Astrocyte (in vitro differentiated cells and primary cell): ENCODE data around the gene SYTL1. TPM values are rescaled to one million over a fixed set of nuclear protein-coding genes. Genes with fewer than 3 reads are reported as not detected.

Experiments used
- DNase-seq: peaks from one replicate; pipeline ENCODE4 v3.0.0-alpha.2; 2010; ENCODE audit warnings: low read depth
- FAIRE-seq: peaks from 2 replicates; lab custom pipeline; 2011; peaks lifted over from hg19 to GRCh38; lab: Jason Lieb, UNC
- H2AFZ ChIP-seq: 2 replicates; pipeline ENCODE4 v1.6.0; 2012; ENCODE audit warnings: low read depth, low read length, inconsistent platforms
- H3K27ac ChIP-seq: 2 replicates; pipeline ENCODE4 v1.5.1; 2011; ENCODE audit warnings: low read depth, low read length, inconsistent platforms
- H3K27me3 ChIP-seq: 2 replicates; pipeline ENCODE4 v1.6.0; 2011; ENCODE audit warnings: low read length, inconsistent platforms; ENCODE audit not compliant: insufficient read depth
- H3K36me3 ChIP-seq: 2 replicates; pipeline ENCODE4 v1.5.1; 2011; ENCODE audit warnings: low read length, inconsistent platforms; ENCODE audit not compliant: insufficient read depth
- H3K4me1 ChIP-seq: 2 replicates; pipeline ENCODE4 v1.5.1; 2011; ENCODE audit warnings: low read length, inconsistent platforms; ENCODE audit not compliant: insufficient read depth
- H3K4me2 ChIP-seq: 2 replicates; pipeline ENCODE4 v1.6.0; 2012; ENCODE audit warnings: low read length, inconsistent platforms
- H3K4me3 ChIP-seq: 2 replicates; pipeline ENCODE4 v1.5.1; 2011; ENCODE audit warnings: low read depth, mild to moderate bottlenecking, low read length, inconsistent platforms; ENCODE audit not compliant: insufficient read depth
- H3K79me2 ChIP-seq: 2 replicates; pipeline ENCODE4 v1.6.0; 2012; ENCODE audit warnings: mild to moderate bottlenecking, low read length, inconsistent platforms; ENCODE audit not compliant: insufficient read depth
- H3K9ac ChIP-seq: 2 replicates; pipeline ENCODE4 v1.6.0; 2012; ENCODE audit warnings: mild to moderate bottlenecking, low read length, inconsistent platforms
- H3K9me3 ChIP-seq: 2 replicates; pipeline ENCODE4 v1.5.1; 2012; ENCODE audit warnings: low read depth, mild to moderate bottlenecking, low read length, inconsistent platforms; ENCODE audit not compliant: insufficient read depth
- H4K20me1 ChIP-seq: 2 replicates; pipeline ENCODE4 v1.6.0; 2012; ENCODE audit warnings: low read length, inconsistent platforms; ENCODE audit not compliant: insufficient read depth
- H3K27ac Mint-ChIP-seq: one replicate; pipeline ENCODE4 v1.8.0; 2021; ENCODE audit warnings: mild to moderate bottlenecking, mixed read lengths; ENCODE audit not compliant: unreplicated experiment
- H3K27me3 Mint-ChIP-seq: one replicate; pipeline ENCODE4 v1.8.0; 2021; ENCODE audit warnings: low read depth, mixed read lengths; ENCODE audit not compliant: unreplicated experiment
- H3K36me3 Mint-ChIP-seq: one replicate; pipeline ENCODE4 v1.8.0; 2021; ENCODE audit warnings: low read depth, mixed read lengths; ENCODE audit not compliant: unreplicated experiment
- H3K4me1 Mint-ChIP-seq: one replicate; pipeline ENCODE4 v1.8.0; 2021; ENCODE audit warnings: low read depth, mixed read lengths; ENCODE audit not compliant: unreplicated experiment
- H3K4me3 Mint-ChIP-seq: one replicate; pipeline ENCODE4 v1.8.0; 2021; ENCODE audit warnings: mild to moderate bottlenecking, moderate library complexity, mixed read lengths; ENCODE audit not compliant: unreplicated experiment
- H3K9me3 Mint-ChIP-seq: one replicate; pipeline ENCODE4 v1.8.0; 2021; ENCODE audit warnings: mild to moderate bottlenecking, mixed read lengths; ENCODE audit not compliant: unreplicated experiment
- EZH2 ChIP-seq: IDR thresholded peaks from 2 replicates; pipeline ENCODE4 v1.6.1; 2012; ENCODE audit warnings: mild to moderate bottlenecking, low read length, inconsistent platforms; ENCODE audit not compliant: insufficient read depth
- total RNA-seq: library from RNA; stranded (reverse); gene quantifications from 2 replicates; pipeline ENCODE4 v1.2.1, GENCODE V29; 2021
- TF ChIP-seq, protein P1 (sequence below): IDR thresholded peaks from 2 replicates; pipeline ENCODE4 v1.5.1; 2011; ENCODE audit warnings: low read depth, mild to moderate bottlenecking, inconsistent platforms, low read length, moderate library complexity; ENCODE audit not compliant: insufficient read depth

Gene SYTL1
- total RNA-seq, 1 donor from 2014 or later: 10.7 TPM

DNA sequence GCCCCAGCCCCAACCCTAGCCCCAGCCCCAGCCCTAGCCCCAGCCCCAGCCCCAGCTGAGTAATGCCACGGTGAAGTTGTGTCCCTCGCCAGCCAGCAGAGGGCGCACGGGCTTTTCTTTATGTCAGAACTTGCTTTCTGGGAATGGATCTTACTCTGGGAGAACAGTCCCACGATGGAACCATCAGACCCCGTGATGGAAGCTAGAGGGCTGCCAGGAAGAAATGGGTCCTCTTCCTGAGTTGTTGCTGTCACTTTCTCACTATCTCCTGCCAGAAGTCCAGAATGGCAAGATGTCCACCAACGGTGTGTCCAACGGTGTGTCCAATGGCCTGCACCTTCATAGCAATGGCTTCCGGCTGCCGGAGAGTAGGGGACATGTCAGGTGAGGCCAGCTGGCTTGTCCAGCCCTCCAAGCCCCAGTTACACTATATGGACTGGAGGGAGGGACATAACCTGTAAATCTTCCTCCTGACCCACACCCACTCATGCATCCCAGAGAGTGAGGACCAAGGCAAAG, 45.0 kb upstream of the SYTL1 start:
- Histone ChIP-seq H2AFZ (no peak overlapping the region), H3K27me3 (no peaks in the 10 kb centered on the region), H3K4me3 (no peak overlapping the region), H3K4me1 (peaks cover 34% of the 10 kb centered on the region), H3K79me2 (no peaks in the 10 kb centered on the region), H4K20me1 (no peaks in the 10 kb centered on the region), H3K9ac (no peak overlapping the region), H3K36me3 (no peaks in the 10 kb centered on the region), H3K9me3 (no peaks in the 10 kb centered on the region), H3K27ac (no peak overlapping the region), H3K4me2 (no peak overlapping the region)
- Mint-ChIP-seq H3K27ac (no peak overlapping the region), H3K4me3 (no peak overlapping the region), H3K9me3 (no peaks in the 10 kb centered on the region), H3K27me3 (peaks cover 2% of the 10 kb centered on the region), H3K36me3 (peaks cover 4% of the 10 kb centered on the region), H3K4me1 (peaks cover 41% of the 10 kb centered on the region)
- DNase-seq (peak; percentile 12), FAIRE-seq (no peak)
- TF ChIP-seq, protein P1, sequence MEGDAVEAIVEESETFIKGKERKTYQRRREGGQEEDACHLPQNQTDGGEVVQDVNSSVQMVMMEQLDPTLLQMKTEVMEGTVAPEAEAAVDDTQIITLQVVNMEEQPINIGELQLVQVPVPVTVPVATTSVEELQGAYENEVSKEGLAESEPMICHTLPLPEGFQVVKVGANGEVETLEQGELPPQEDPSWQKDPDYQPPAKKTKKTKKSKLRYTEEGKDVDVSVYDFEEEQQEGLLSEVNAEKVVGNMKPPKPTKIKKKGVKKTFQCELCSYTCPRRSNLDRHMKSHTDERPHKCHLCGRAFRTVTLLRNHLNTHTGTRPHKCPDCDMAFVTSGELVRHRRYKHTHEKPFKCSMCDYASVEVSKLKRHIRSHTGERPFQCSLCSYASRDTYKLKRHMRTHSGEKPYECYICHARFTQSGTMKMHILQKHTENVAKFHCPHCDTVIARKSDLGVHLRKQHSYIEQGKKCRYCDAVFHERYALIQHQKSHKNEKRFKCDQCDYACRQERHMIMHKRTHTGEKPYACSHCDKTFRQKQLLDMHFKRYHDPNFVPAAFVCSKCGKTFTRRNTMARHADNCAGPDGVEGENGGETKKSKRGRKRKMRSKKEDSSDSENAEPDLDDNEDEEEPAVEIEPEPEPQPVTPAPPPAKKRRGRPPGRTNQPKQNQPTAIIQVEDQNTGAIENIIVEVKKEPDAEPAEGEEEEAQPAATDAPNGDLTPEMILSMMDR: peak; percentile 47
- TF ChIP-seq EZH2: no peak

DNA sequence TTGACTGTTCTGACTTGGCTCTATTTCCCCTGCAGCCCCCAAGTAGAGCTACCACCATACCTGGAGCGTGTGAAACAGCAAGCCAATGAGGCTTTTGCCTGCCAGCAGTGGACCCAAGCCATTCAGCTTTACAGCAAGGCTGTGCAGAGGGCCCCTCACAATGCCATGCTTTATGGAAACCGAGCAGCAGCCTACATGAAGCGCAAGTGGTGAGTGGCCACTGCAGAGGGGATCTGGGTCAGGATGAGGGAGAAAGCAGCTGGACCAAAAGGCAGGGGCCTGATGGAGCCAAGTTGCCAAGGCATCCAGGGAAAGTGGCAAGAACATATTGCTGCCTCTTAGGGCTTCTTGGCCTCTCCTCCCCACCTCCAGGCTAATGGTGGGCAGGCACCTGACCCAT, 43.9 kb upstream of the SYTL1 start:
- FAIRE-seq (no peak), DNase-seq (no peak)
- Mint-ChIP-seq H3K9me3 (no peaks in the 10 kb centered on the region), H3K4me1 (peaks cover 42% of the 10 kb centered on the region), H3K36me3 (peaks cover 5% of the 10 kb centered on the region), H3K27me3 (peaks cover 2% of the 10 kb centered on the region), H3K4me3 (no peak overlapping the region), H3K27ac (peak overlapping the region; percentile 88)
- no peak for TF ChIP-seq EZH2
- TF ChIP-seq, protein P1: no peak
- Histone ChIP-seq H4K20me1 (no peaks in the 10 kb centered on the region), H3K79me2 (no peaks in the 10 kb centered on the region), H3K9ac (no peak overlapping the region), H3K4me1 (peaks cover 34% of the 10 kb centered on the region), H3K27me3 (no peaks in the 10 kb centered on the region), H3K27ac (no peak overlapping the region), H3K4me2 (no peak overlapping the region), H3K36me3 (no peaks in the 10 kb centered on the region), H2AFZ (no peak overlapping the region), H3K9me3 (no peaks in the 10 kb centered on the region), H3K4me3 (no peak overlapping the region)

DNA sequence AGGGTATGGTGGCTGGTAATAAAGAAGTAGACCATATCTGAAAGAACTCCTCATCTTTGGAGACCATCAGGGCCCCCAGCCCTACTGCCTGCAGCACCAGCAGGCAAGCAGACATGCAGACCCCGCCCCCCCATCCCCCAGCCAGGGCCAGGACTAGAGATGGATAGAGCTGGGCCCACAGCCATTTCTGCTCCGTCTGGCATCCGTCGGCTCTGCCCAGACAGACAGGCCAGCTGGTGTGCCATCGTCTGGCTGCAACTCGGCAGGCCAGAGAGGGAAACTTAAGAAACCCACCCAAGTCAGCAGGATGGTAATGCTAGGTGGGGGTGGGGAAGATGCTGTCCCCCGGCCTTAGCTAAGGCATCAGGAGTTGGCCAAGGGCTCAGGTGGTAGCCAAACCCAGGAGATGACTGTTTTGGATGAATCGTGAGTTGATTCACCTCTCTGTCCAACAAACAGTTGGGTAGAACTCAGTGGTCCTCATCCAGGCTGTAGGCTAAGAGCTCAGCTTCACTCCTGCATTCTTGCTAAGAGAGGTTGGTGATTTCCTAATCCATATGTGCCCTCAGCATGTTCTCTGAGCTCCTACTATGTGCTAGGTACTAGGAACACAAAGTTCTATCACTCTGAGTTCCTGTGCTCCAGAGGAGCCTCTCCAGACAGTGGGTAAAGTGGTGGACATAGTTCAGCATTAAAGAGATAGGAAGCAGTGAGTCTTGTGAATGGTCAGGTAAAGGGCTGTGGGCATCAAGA, 43.0 kb upstream of the SYTL1 start:
- Histone ChIP-seq H4K20me1 (no peaks in the 10 kb centered on the region), H2AFZ (peak overlapping the region; percentile 78), H3K4me1 (peaks cover 34% of the 10 kb centered on the region), H3K27me3 (no peaks in the 10 kb centered on the region), H3K4me3 (peak overlapping the region; percentile 30), H3K9me3 (no peaks in the 10 kb centered on the region), H3K9ac (peak overlapping the region; percentile 75), H3K27ac (peak overlapping the region; percentile 94), H3K4me2 (peak overlapping the region; percentile 79), H3K79me2 (no peaks in the 10 kb centered on the region), H3K36me3 (no peaks in the 10 kb centered on the region)
- FAIRE-seq (no peak), DNase-seq (no peak)
- Mint-ChIP-seq H3K4me1 (peaks cover 42% of the 10 kb centered on the region), H3K27ac (peak overlapping the region; percentile 97), H3K36me3 (peaks cover 5% of the 10 kb centered on the region), H3K4me3 (peak overlapping the region; percentile 61), H3K27me3 (peaks cover 2% of the 10 kb centered on the region), H3K9me3 (no peaks in the 10 kb centered on the region)
- TF ChIP-seq EZH2: no peak
- TF ChIP-seq, protein P1: no peak
